ENCODE measurements around the gene PRDM16.

The PRDM16 gene

GRCh38 chr1:3351449-3352298 lies 282.7 kb downstream of the PRDM16 start:
- no peak for DNase-seq (ENCODE audit: low read depth in 2 of 2)
- no peak overlapping the region for H3K4me3 ChIP-seq (replicated peaks in 1 of 2; ENCODE audit: low read depth in 2 of 2, low read length in 2 of 2)
- TF ChIP-seq CTCF (IDR thresholded peaks at IDR 0.05; ENCODE audit: low read depth, low read length): no peak

GRCh38 chr1:3352299-3352951 lies 283.4 kb downstream of the PRDM16 start:
- no peak overlapping the region for H3K4me3 ChIP-seq (replicated peaks in 1 of 2; ENCODE audit: low read depth in 2 of 2, low read length in 2 of 2)
- DNase-seq (ENCODE audit: low read depth in 2 of 2): peak; percentile 66 to 67
- no peak for TF ChIP-seq CTCF (IDR thresholded peaks at IDR 0.05; ENCODE audit: low read depth, low read length)

- no peak overlapping the region for H3K4me3 ChIP-seq (replicated peaks in 1 of 2; ENCODE audit: low read depth in 2 of 2, low read length in 2 of 2)
- peak; percentile 11 to 69 for DNase-seq (ENCODE audit: low read depth in 2 of 2)
- no peak for TF ChIP-seq CTCF (IDR thresholded peaks at IDR 0.05; ENCODE audit: low read depth, low read length)
These were observed 283.9 kb downstream of the PRDM16 start for GRCh38 chr1:3352952-3353331.

- TF ChIP-seq CTCF (IDR thresholded peaks at IDR 0.05; ENCODE audit: low read depth, low read length): no peak
- no peak overlapping the region for H3K4me3 ChIP-seq (replicated peaks in 1 of 2; ENCODE audit: low read depth in 2 of 2, low read length in 2 of 2)
- no peak for DNase-seq (ENCODE audit: low read depth in 2 of 2)
These were observed 284.9 kb downstream of the PRDM16 start for GRCh38 chr1:3353876-3354275.

GRCh38 chr1:3355089-3355488 lies 286.1 kb downstream of the PRDM16 start:
- DNase-seq (ENCODE audit: low read depth in 2 of 2): no peak
- no peak for TF ChIP-seq CTCF (IDR thresholded peaks at IDR 0.05; ENCODE audit: low read depth, low read length)
- no peak overlapping the region for H3K4me3 ChIP-seq (replicated peaks in 1 of 2; ENCODE audit: low read depth in 2 of 2, low read length in 2 of 2)

- DNase-seq (ENCODE audit: low read depth in 2 of 2): no peak
- H3K4me3 ChIP-seq (replicated peaks in 1 of 2; ENCODE audit: low read depth in 2 of 2, low read length in 2 of 2): no peak overlapping the region
- TF ChIP-seq CTCF (IDR thresholded peaks at IDR 0.05; ENCODE audit: low read depth, low read length): no peak
These were observed 287.2 kb downstream of the PRDM16 start for GRCh38 chr1:3355894-3356826.

Data from cardiac fibroblast (primary cell).